Mesenchymal stem cell (in vitro differentiated cells and primary cell): ENCODE results near the gene ATG5.
A peak's percentile ranks its signal among the peaks of the same experiment; 100 is the strongest.

Experiments used
- DNase-seq: peaks from one replicate; pipeline ENCODE4 v3.0.0-alpha.2; 2013
- H2AFZ ChIP-seq: one replicate; pipeline ENCODE4 v1.6.1; 2013; ENCODE audit warnings: low read depth, mild to moderate bottlenecking, control low read depth, inconsistent platforms, low read length, moderate library complexity
- H2AK5ac ChIP-seq: 2 replicates; pipeline ENCODE4 v1.6.1; 2013; ENCODE audit warnings: low read length, moderate library complexity, mild to moderate bottlenecking, inconsistent platforms; ENCODE audit not compliant: severe bottlenecking
- H2BK120ac ChIP-seq: one replicate; pipeline ENCODE4 v1.6.1; 2013; ENCODE audit warnings: low read depth, mild to moderate bottlenecking, inconsistent platforms, low read length, moderate library complexity
- H2BK12ac ChIP-seq, 2 experiments: one replicate each; pipeline ENCODE4 v1.6.1; 2013; ENCODE audit warnings: inconsistent platforms in 2 of 2, low read length in 2 of 2, mild to moderate bottlenecking in 2 of 2, moderate library complexity in 2 of 2, control low read depth in 1 of 2
- H2BK15ac ChIP-seq: one replicate; pipeline ENCODE4 v1.6.1; 2013; ENCODE audit warnings: mild to moderate bottlenecking, low read depth, inconsistent platforms; ENCODE audit not compliant: poor library complexity, severe bottlenecking
- H2BK5ac ChIP-seq: 2 replicates; pipeline ENCODE4 v1.6.1; 2013; ENCODE audit warnings: low read depth, mild to moderate bottlenecking, low read length, control low read depth, inconsistent platforms; ENCODE audit not compliant: poor library complexity, severe bottlenecking
- H3K14ac ChIP-seq, 2 experiments: one replicate each; pipeline ENCODE4 v1.6.1; 2013; ENCODE audit warnings: inconsistent platforms in 2 of 2, low read length in 2 of 2, control low read depth in 1 of 2, mild to moderate bottlenecking in 1 of 2, moderate library complexity in 1 of 2
- H3K18ac ChIP-seq, 2 experiments: one replicate each; pipeline ENCODE4 v1.6.1; 2013; ENCODE audit warnings: inconsistent platforms in 2 of 2, low read length in 2 of 2, control low read depth in 1 of 2, low read depth in 1 of 2, mild to moderate bottlenecking in 1 of 2
- H3K23ac ChIP-seq, 2 experiments: one replicate each; pipeline ENCODE4 v1.6.1; 2013; ENCODE audit warnings: inconsistent platforms in 2 of 2, low read length in 2 of 2, mild to moderate bottlenecking in 2 of 2, moderate library complexity in 2 of 2, control low read depth in 1 of 2
- H3K27ac ChIP-seq: 2 replicates; pipeline ENCODE4 v1.5.1; 2013; ENCODE audit warnings: mild to moderate bottlenecking, moderate library complexity, low read length, control low read depth, inconsistent platforms; ENCODE audit not compliant: poor library complexity, severe bottlenecking
- H3K27me3 ChIP-seq, 2 experiments: 2 replicates each; pipeline versions ENCODE4 v1.6.1 to v1.7.0; 2013; ENCODE audit warnings: low read length in 2 of 2, mild to moderate bottlenecking in 2 of 2, moderate library complexity in 2 of 2, control low read depth in 1 of 2, inconsistent platforms in 1 of 2; ENCODE audit not compliant: control insufficient read depth in 1 of 2, insufficient read depth in 1 of 2
- H3K36me3 ChIP-seq, 2 experiments: 2 replicates each; pipeline versions ENCODE4 v1.6.1 to v1.7.0; 2013; ENCODE audit warnings: low read length in 2 of 2, control low read depth in 1 of 2, inconsistent platforms in 1 of 2, low read depth in 1 of 2, mild to moderate bottlenecking in 1 of 2; ENCODE audit not compliant: insufficient read depth in 2 of 2, control insufficient read depth in 1 of 2
- H3K4ac ChIP-seq, 2 experiments: one replicate each; pipeline ENCODE4 v1.6.1; 2013; ENCODE audit warnings: inconsistent platforms in 2 of 2, low read length in 2 of 2, mild to moderate bottlenecking in 2 of 2, moderate library complexity in 2 of 2, control low read depth in 1 of 2, low read depth in 1 of 2
- H3K4me1 ChIP-seq: 2 replicates; pipeline ENCODE4 v1.6.1; 2013; ENCODE audit warnings: low read depth, low read length, control low read depth; ENCODE audit not compliant: control insufficient read depth, insufficient read depth
- H3K4me2 ChIP-seq: 2 replicates; pipeline ENCODE4 v1.6.1; 2013; ENCODE audit warnings: low read length, mild to moderate bottlenecking, inconsistent platforms; ENCODE audit not compliant: poor library complexity, severe bottlenecking
- H3K4me3 ChIP-seq, 2 experiments: 2 replicates each; pipeline versions ENCODE4 v1.5.1 to v1.7.0; 2013; ENCODE audit warnings: low read length in 2 of 2, mild to moderate bottlenecking in 2 of 2, control low read depth in 1 of 2, low read depth in 1 of 2; ENCODE audit not compliant: insufficient read depth in 1 of 2
- H3K79me1 ChIP-seq: replicated peaks from 2 replicates; pipeline ENCODE4 v1.6.1; 2013; ENCODE audit warnings: mild to moderate bottlenecking, control low read depth, low read length, inconsistent platforms; ENCODE audit not compliant: poor library complexity, severe bottlenecking
- H3K9ac ChIP-seq: 2 replicates; pipeline ENCODE4 v1.7.0; 2013; ENCODE audit warnings: mild to moderate bottlenecking, low read length, moderate library complexity
- H3K9me3 ChIP-seq: 2 replicates; pipeline ENCODE4 v1.7.0; 2013; ENCODE audit warnings: mild to moderate bottlenecking, low read length; ENCODE audit not compliant: control insufficient read depth
- H4K8ac ChIP-seq: one replicate; pipeline ENCODE4 v1.6.1; 2013; ENCODE audit warnings: inconsistent platforms, mild to moderate bottlenecking, low read length, moderate library complexity
- H4K91ac ChIP-seq: one replicate; pipeline ENCODE4 v1.6.1; 2013; ENCODE audit warnings: mild to moderate bottlenecking, low read length, inconsistent platforms
- WGBS: methylation state at CpG from one replicate; pipeline ENCODE4 v1.1.7; 2013; ENCODE audit warnings: mixed read lengths; 5-methylcytosine and 5-hydroxymethylcytosine counted together

The ATG5 gene

DNA sequence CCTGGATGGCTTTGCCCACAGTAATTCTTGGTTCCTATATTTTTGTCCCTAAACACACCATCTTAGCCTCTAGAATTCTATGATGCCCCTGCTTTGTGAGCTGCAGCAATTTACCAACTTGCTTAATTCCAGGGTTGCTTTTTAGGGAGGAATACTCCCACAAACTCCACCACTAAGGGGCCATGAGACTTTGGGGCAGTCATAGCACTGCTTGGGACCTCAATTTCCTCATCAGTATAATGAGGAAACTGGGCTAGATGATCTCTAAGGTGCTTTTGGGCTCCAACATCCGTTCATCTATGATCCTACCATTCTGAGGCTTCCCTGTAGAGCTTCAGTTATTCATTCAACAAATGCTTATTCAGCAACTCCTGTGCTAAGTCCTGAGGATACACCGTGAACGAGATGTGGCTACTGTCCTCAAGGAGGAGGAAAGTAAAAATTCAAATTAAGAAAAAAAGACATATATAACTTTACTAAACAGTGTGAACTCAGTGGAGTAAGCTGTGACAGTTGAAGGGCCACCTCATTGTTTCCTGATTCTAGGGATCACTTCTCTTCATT is 164.2 kb downstream of the ATG5 start:
- no peaks in the 10 kb centered on the region for H3K79me1 ChIP-seq
- H2BK120ac ChIP-seq: no peak overlapping the region
- H4K91ac ChIP-seq: no peak overlapping the region
- WGBS: 94% methylated on average over 1 of the region's 3 CpGs
- H4K8ac ChIP-seq: no peak overlapping the region
- no peak overlapping the region for H3K4me3 ChIP-seq
- H3K36me3 ChIP-seq: no peaks in the 10 kb centered on the region
- H2BK12ac ChIP-seq: no peak overlapping the region
- H3K9ac ChIP-seq: no peak overlapping the region
- no peak overlapping the region for H3K14ac ChIP-seq
- no peaks in the 10 kb centered on the region for H3K9me3 ChIP-seq
- no peak overlapping the region for H3K4ac ChIP-seq
- no peak overlapping the region for H2BK15ac ChIP-seq
- no peak overlapping the region for H2AFZ ChIP-seq
- H2AK5ac ChIP-seq: no peak overlapping the region
- H3K4me2 ChIP-seq: no peak overlapping the region
- no peak for DNase-seq
- no peaks in the 10 kb centered on the region for H3K27me3 ChIP-seq
- no peak overlapping the region for H2BK5ac ChIP-seq
- no peak overlapping the region for H3K18ac ChIP-seq
- H3K27ac ChIP-seq: no peak overlapping the region
- peaks cover 26% of the 10 kb centered on the region for H3K4me1 ChIP-seq
- H3K23ac ChIP-seq: no peak overlapping the region

- no peaks in the 10 kb centered on the region for H3K27me3 ChIP-seq
- H3K9ac ChIP-seq: no peak overlapping the region
- no peak overlapping the region for H3K23ac ChIP-seq
- H3K79me1 ChIP-seq: no peaks in the 10 kb centered on the region
- no peak overlapping the region for H2BK5ac ChIP-seq
- no peak overlapping the region for H2BK120ac ChIP-seq
- no peak overlapping the region for H2AK5ac ChIP-seq
- H2BK15ac ChIP-seq: no peak overlapping the region
- no peak overlapping the region for H4K8ac ChIP-seq
- H3K27ac ChIP-seq: no peak overlapping the region
- H3K4ac ChIP-seq: no peak overlapping the region
- no peaks in the 10 kb centered on the region for H3K36me3 ChIP-seq
- H2AFZ ChIP-seq: no peak overlapping the region
- no peak overlapping the region for H3K18ac ChIP-seq
- peaks cover 26% of the 10 kb centered on the region for H3K4me1 ChIP-seq
- no peak for DNase-seq
- H3K14ac ChIP-seq: no peak overlapping the region
- 86% methylated on average over 3 of the region's 3 CpGs for WGBS
- no peaks in the 10 kb centered on the region for H3K9me3 ChIP-seq
- peak overlapping the region in 1 of 2 experiments; percentile 32 for H3K4me3 ChIP-seq
- H4K91ac ChIP-seq: no peak overlapping the region
- H3K4me2 ChIP-seq: no peak overlapping the region
- H2BK12ac ChIP-seq: no peak overlapping the region
These were observed 165.4 kb downstream of the ATG5 start for GRCh38 chr6:106160189-106160588.

- H2BK5ac ChIP-seq: no peak overlapping the region
- no peak overlapping the region for H2BK120ac ChIP-seq
- peak overlapping the region in 1 of 2 experiments; percentile 72 for H3K18ac ChIP-seq
- H4K8ac ChIP-seq: no peak overlapping the region
- peak overlapping the region; percentile 5 to 80 for H2BK12ac ChIP-seq
- no peaks in the 10 kb centered on the region for H3K27me3 ChIP-seq
- WGBS: 69% methylated on average over 5 of the region's 5 CpGs
- no peak overlapping the region for H3K23ac ChIP-seq
- H2BK15ac ChIP-seq: no peak overlapping the region
- H3K4me3 ChIP-seq: peak overlapping the region in 1 of 2 experiments; percentile 32
- H3K14ac ChIP-seq: no peak overlapping the region
- H4K91ac ChIP-seq: no peak overlapping the region
- H3K4ac ChIP-seq: no peak overlapping the region
- H3K9ac ChIP-seq: no peak overlapping the region
- H3K9me3 ChIP-seq: no peaks in the 10 kb centered on the region
- H3K4me2 ChIP-seq: no peak overlapping the region
- H3K36me3 ChIP-seq: no peaks in the 10 kb centered on the region
- no peak overlapping the region for H2AFZ ChIP-seq
- peaks cover 24% of the 10 kb centered on the region for H3K4me1 ChIP-seq
- no peaks in the 10 kb centered on the region for H3K79me1 ChIP-seq
- DNase-seq: peak; percentile 74
- H3K27ac ChIP-seq: peak overlapping the region; percentile 1
- H2AK5ac ChIP-seq: no peak overlapping the region
These were observed 166.0 kb downstream of the ATG5 start for GRCh38 chr6:106159531-106159940.

DNA sequence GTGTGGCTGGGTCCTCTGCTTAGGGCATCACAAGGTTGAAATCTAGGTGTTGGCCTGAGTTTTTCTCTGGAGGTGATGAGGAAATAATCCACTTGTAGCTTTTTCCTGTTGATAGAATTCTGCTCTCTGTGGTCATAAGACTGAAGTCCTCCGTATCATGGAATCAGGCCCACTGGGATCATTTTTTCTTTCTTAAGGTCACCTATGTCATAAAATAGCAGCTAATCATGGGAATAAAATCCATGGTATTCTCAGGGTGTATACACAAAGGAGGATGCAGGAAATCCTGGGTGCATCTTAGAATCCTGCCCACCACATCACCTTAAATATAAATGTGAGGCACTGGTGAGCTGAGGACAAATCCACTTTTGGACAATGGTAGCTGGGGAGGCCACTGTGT is 166.7 kb downstream of the ATG5 start:
- H3K4me2 ChIP-seq: no peak overlapping the region
- no peaks in the 10 kb centered on the region for H3K27me3 ChIP-seq
- no peak overlapping the region for H2BK15ac ChIP-seq
- no CpG with 5 or more reads among the region's 1 CpG for WGBS
- no peak overlapping the region for H3K4me3 ChIP-seq
- H3K4ac ChIP-seq: no peak overlapping the region
- H3K79me1 ChIP-seq: no peaks in the 10 kb centered on the region
- H3K9ac ChIP-seq: no peak overlapping the region
- H4K8ac ChIP-seq: no peak overlapping the region
- H2BK5ac ChIP-seq: no peak overlapping the region
- H3K4me1 ChIP-seq: peaks cover 16% of the 10 kb centered on the region
- no peak overlapping the region for H4K91ac ChIP-seq
- peak overlapping the region; percentile 18 for H2AK5ac ChIP-seq
- no peak overlapping the region for H3K23ac ChIP-seq
- no peak overlapping the region for H3K18ac ChIP-seq
- H3K27ac ChIP-seq: no peak overlapping the region
- H3K14ac ChIP-seq: no peak overlapping the region
- DNase-seq: no peak
- no peak overlapping the region for H2BK12ac ChIP-seq
- H3K36me3 ChIP-seq: no peaks in the 10 kb centered on the region
- H2BK120ac ChIP-seq: no peak overlapping the region
- H2AFZ ChIP-seq: no peak overlapping the region
- H3K9me3 ChIP-seq: no peaks in the 10 kb centered on the region
